Stimulated activated naive B cell treated with anti-CD40 and anti-IgM and Interleukin-4, amounts not matched to agents 10 μg/mL and 1 μg/mL and 100 μg/mL, for 72 hours (primary cell): ENCODE measurements around the gene MFSD11.
"Not testable (repeated sequence)": the region's sequence is repeated elsewhere in the genome, so short reads cannot be mapped to it uniquely, and the experiment has no call there.

Source experiments
- ATAC-seq, 2 donors: fragments of 150-1000 bp; cut with Tn5 transposase; replicated peaks; 2 replicates each; pipeline ENCODE4 v1.10.0; 2021; ENCODE audit warnings: moderate library complexity in 1 of 2
- DNase-seq: peaks from one replicate; pipeline ENCODE4 v3.0.0; 2021
- H3K27ac Mint-ChIP-seq: one replicate; pipeline ENCODE4 v1.8.0; 2022; ENCODE audit warnings: mild to moderate bottlenecking, mixed read lengths
- H3K27me3 Mint-ChIP-seq, 2 donors: one replicate each; pipeline ENCODE4 v1.8.0; 2022; ENCODE audit warnings: mixed read lengths in 2 of 2
- H3K36me3 Mint-ChIP-seq, 2 donors: one replicate each; pipeline ENCODE4 v1.8.0; 2022; ENCODE audit warnings: mixed read lengths in 2 of 2, mild to moderate bottlenecking in 1 of 2
- H3K4me1 Mint-ChIP-seq, 2 donors: one replicate each; pipeline ENCODE4 v1.8.0; 2022; ENCODE audit warnings: mixed read lengths in 2 of 2, mild to moderate bottlenecking in 1 of 2
- H3K4me3 Mint-ChIP-seq, 2 donors: one replicate each; pipeline ENCODE4 v1.8.0; 2022; ENCODE audit warnings: mild to moderate bottlenecking in 2 of 2, mixed read lengths in 2 of 2, moderate library complexity in 1 of 2
- H3K9me3 Mint-ChIP-seq, 2 donors: one replicate each; pipeline ENCODE4 v1.8.0; 2022; ENCODE audit warnings: mixed read lengths in 2 of 2, mild to moderate bottlenecking in 1 of 2

The MFSD11 gene

DNA sequence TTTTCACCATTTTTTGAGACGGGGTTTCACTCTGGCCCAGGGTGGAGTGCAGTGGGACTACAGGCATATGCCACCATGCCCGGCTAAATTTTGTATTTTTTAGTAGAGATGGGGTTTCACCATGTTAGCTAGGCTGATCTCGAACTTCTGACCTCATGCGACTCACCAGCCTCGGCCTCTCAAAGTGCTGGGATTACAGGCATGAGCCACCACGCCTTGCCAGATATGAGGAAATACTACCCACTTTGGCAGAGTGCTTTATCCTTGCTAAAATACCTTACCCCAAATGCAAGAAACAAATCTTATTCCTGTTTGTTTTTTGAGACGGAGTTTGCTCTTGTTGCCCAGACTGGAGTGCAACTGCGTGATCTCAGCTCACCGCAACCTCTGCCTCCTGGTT, 67.4 kb downstream of the MFSD11 start:
- H3K27ac Mint-ChIP-seq, result no peak overlapping the region
- H3K4me1 Mint-ChIP-seq, result no peaks in the 10 kb centered on the region

DNA sequence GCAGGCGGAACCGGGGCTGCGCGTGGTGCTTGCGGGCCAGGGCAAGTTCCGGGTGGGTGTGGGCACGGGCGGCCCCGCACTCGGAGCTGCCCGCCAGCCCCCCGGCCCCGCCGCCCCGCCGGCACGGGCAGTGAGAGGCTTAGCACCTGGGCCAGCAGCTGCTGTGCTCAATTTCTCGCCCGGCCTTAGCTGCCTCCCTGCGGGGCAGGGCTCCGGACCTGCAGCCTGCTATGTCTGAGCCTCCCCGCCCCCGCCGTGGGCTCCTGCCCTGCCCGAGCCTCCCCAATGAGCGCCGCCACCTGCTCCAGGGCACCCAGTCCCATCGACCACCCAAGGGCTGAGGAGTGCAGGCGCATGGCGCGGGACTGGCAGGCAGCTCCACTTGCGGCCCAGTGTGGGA, 68.2 kb downstream of the MFSD11 start:
- H3K4me3 Mint-ChIP-seq, H3K27me3 Mint-ChIP-seq, ATAC-seq: not testable (repeated sequence)

More for the DNA sequence above, 67.4 kb downstream of the MFSD11 start:
- Mint-ChIP-seq H3K4me3 (no peak overlapping the region), H3K9me3 (peaks cover 0 to 4% of the 10 kb centered on the region in 2 donors), H3K36me3 (no peaks in the 10 kb centered on the region), H3K27me3 (no peaks in the 10 kb centered on the region)
- no peak for DNase-seq
- no peak for ATAC-seq

DNA sequence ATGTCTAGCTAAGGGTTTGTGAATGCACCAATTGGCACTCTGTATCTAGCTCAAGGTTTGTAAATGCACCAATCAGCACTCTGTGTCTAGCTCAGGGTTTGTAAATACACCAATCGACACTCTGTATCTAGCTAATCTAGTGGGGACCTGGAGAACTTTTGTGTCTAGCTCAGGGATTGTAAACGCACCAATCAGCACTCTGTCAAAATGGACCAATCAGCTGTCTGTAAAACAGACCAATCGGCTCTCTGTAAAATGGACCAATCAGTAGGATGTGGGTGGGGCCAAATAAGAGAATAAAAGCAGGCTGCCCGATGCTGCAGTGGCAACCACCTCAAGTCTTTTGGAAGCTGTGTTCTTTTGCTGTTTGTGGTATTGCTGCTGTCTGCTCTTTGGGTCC, 68.8 kb downstream of the MFSD11 start:
- DNase-seq, ATAC-seq, H3K36me3 Mint-ChIP-seq, H3K4me1 Mint-ChIP-seq, H3K9me3 Mint-ChIP-seq, H3K27me3 Mint-ChIP-seq, H3K4me3 Mint-ChIP-seq, H3K27ac Mint-ChIP-seq: not testable (repeated sequence)

More for the DNA sequence above, 68.2 kb downstream of the MFSD11 start:
- H3K36me3 Mint-ChIP-seq, H3K27ac Mint-ChIP-seq, DNase-seq, H3K9me3 Mint-ChIP-seq, H3K4me1 Mint-ChIP-seq: not testable (repeated sequence)

DNA sequence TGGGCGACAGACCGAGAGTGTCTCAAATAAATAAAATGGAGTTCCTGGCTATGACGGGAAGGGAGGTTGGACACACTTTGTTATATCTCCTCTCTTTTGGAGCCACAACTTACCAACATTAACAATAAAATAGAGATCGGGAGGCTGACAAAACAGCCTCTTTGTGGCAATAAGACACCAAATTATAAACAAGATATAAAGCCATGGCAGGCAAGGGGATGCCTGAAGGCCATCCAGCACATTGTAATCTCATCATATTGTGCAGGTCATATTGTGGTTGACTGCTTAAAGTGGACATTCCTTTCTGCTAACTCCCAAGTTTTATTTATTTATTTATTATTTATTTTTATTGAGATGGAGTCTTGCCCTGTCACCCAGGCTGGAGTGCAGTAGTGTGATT, 70.4 kb downstream of the MFSD11 start:
- ATAC-seq (no peak), DNase-seq (no peak)
- Mint-ChIP-seq H3K9me3 (peaks cover 0 to 4% of the 10 kb centered on the region in 2 donors), H3K4me1 (no peaks in the 10 kb centered on the region), H3K4me3 (no peak overlapping the region), H3K36me3 (no peaks in the 10 kb centered on the region), H3K27ac (no peak overlapping the region), H3K27me3 (no peaks in the 10 kb centered on the region)

DNA sequence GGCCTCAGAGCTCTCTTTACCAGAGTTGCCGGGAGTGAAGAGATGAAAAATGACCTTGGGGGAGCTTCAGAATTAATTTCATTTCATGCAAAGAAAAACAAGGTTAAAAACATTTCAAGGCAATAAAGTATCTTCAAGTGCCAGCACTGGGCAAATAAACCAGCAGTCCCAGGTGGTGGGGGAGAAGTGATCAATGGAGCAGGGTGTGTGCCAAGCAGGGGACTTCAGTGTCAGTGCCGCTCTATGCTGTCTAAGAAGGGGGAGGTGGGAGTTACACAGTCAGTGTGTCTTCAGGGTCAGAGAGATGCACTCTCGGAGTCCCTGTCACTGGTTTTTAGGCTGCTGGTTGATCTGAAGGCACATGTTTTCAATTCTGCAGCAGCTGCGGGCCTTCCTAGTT, 73.0 kb downstream of the MFSD11 start:
- Mint-ChIP-seq H3K36me3 (no peaks in the 10 kb centered on the region), H3K27me3 (peaks cover 0 to 3% of the 10 kb centered on the region in 2 donors), H3K9me3 (peaks cover 0 to 4% of the 10 kb centered on the region in 2 donors), H3K4me3 (no peak overlapping the region), H3K27ac (no peak overlapping the region), H3K4me1 (no peaks in the 10 kb centered on the region)
- DNase-seq (no peak), ATAC-seq (no peak)

DNA sequence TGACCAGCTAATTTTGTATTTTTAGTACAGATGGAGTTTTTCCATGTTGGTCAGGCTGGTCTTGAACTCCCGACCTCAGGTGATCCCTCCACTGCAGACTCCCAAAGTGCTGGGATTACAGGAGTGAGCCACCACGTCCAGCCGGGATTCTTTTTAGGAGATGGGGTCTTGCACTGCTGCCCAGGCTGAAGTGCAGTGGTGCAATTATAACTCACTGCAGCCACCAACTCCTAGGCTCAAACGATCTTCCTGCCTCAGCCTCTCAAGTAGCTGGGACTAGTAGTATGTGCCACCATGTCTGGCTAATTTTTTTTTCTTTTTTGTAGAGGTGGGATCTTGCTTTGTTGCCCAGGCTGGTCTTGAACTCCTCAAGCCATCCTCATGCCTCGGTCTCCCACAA, 73.9 kb downstream of the MFSD11 start:
- DNase-seq (no peak), ATAC-seq (no peak)
- H3K4me1 Mint-ChIP-seq, result peaks cover 3 to 7% of the 10 kb centered on the region in 2 donors
- no peak overlapping the region for H3K27ac Mint-ChIP-seq
- peaks cover 0 to 3% of the 10 kb centered on the region in 2 donors for H3K27me3 Mint-ChIP-seq
- peaks cover 0 to 1% of the 10 kb centered on the region in 2 donors for H3K9me3 Mint-ChIP-seq
- H3K36me3 Mint-ChIP-seq, result no peaks in the 10 kb centered on the region
- no peak overlapping the region for H3K4me3 Mint-ChIP-seq

DNA sequence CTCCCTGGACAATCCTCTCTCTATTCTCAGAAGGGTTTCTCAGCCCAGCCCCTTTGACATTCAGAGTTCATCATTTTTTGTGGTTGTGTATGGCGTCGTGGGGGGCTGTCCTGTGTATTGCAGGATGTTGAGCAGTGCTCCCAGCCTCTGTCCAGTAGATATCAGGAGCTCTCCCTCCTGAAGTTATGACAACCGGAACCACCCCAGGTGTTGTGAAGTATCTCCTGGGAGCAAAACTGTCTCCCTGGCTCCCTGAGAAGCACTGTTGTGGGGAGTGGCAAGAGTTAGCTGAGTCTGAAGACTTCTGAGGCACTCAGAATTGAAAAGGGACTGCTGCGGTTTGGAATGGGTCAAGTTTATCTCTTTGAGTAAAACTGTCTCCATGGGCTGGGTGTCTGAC, 74.3 kb downstream of the MFSD11 start:
- Mint-ChIP-seq H3K36me3 (no peaks in the 10 kb centered on the region), H3K4me1 (peaks cover 3 to 8% of the 10 kb centered on the region in 2 donors), H3K27me3 (peaks cover 0 to 3% of the 10 kb centered on the region in 2 donors), H3K4me3 (no peak overlapping the region), H3K27ac (no peak overlapping the region), H3K9me3 (no peaks in the 10 kb centered on the region)
- no peak for DNase-seq
- no peak for ATAC-seq

DNA sequence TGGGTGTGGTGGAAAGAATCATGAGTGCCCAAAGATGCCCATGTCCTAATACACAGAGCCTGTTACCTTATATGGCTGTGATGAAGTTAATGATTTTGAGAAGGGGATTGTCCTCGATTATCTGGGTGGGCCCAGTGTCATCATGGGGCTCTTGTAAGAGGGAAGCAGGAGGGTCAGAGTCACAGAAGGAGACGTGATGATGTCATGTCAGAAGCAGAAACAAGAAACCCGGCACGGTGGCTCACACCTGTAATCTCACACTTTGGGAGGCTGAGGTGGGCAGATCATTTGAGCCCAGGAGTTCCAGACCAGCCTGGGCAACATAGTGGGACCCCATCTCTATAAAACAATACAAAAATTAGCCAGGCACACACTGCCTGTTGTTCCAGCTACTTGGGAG, 75.0 kb downstream of the MFSD11 start:
- Mint-ChIP-seq H3K4me1 (peaks cover 3 to 8% of the 10 kb centered on the region in 2 donors), H3K27ac (no peak overlapping the region), H3K36me3 (no peaks in the 10 kb centered on the region), H3K27me3 (peaks cover 0 to 3% of the 10 kb centered on the region in 2 donors), H3K9me3 (no peaks in the 10 kb centered on the region), H3K4me3 (no peak overlapping the region)
- DNase-seq, result no peak
- ATAC-seq, result no peak

DNA sequence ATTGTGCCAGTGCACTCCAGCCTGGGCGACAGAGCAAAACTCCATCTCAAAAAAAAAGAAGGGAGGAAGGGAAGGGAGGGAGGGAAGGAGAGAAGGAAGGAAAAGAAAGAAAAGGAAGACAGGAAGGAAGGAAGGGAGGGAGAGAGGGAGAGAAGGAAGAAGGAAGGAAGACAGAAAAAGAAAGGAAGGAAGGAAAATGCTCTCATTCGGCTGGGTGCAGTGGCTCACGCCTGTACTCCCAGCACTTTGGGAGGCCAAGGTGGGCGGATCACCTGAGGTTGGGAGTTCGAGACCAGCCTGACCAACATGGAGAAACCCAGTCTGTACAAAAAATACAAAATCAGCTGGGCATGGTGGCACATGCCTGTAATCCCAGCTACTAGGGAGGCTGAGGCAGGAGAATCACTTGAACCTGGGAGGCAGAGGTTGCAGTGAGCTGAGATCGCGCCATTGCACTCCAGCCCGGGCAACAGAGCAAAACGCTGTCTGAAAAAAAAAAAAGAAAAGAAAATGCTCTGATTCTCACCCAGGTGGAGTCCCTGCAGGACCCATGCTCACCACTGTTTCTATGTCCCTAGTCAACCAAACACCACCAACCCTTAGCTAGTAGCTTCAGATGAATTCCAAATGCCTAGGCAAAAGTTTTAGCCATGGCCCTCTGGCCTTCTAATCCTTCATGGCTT, 78.1 kb downstream of the MFSD11 start:
- H3K27ac Mint-ChIP-seq, H3K9me3 Mint-ChIP-seq, DNase-seq, H3K36me3 Mint-ChIP-seq, H3K4me3 Mint-ChIP-seq: not testable (repeated sequence)
- ATAC-seq, result peak; percentile 23 to 58
- Mint-ChIP-seq H3K4me1 (peaks cover 15 to 22% of the 10 kb centered on the region in 2 donors), H3K27me3 (peaks cover 5 to 14% of the 10 kb centered on the region in 2 donors)

DNA sequence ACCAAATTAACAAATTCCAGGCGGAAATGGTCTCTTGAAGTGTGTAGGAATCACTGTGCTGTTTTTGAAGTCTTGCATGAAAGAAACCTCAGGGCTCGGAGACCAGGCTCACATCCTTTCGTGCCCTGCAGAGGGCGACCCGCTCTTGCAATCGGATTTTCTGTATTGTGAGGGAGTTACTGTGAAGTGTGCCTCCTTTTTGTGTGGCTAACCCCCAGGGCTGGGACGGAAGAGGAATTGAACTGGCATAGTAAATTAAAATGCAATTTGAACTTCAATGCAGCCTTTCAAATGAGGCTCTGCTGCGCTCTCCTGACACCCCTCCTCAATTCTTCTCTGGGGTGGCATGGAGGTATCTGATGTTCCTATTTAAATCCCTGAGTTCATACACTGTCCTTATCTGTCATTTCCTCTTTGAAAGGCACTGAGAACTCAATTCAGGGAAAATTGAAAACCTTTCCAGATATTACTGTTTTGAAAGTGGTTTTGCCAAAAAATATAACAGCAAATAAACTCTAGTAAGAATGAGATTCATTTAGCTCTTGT, 78.7 kb downstream of the MFSD11 start:
- Mint-ChIP-seq H3K4me1 (peaks cover 15 to 22% of the 10 kb centered on the region in 2 donors), H3K4me3 (no peak overlapping the region), H3K36me3 (no peaks in the 10 kb centered on the region), H3K9me3 (no peaks in the 10 kb centered on the region), H3K27ac (no peak overlapping the region), H3K27me3 (peaks cover 5 to 14% of the 10 kb centered on the region in 2 donors)
- DNase-seq (peak; percentile 24), ATAC-seq (peak; percentile 68 to 77)

DNA sequence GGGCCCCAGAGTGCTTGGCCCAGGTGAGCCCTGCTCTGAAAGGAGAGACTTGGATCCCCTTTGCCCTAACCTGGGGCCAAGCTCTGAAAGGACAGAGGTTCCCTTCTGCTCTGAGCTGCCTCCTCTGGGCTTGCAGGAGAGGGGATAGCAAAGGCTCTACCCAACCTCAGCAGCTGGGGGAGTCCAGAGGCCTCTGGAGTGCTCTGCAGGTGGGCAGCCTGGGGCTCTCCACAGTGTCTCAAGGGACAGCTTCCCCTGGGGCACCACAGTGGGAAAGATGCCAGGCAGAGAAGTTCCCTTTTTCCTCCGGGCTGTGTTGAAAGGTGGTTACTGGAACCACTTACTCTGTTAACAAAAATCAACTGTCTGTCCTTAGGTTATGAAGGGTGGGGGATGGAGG, 82.1 kb downstream of the MFSD11 start:
- ATAC-seq (peak; percentile 86 to 93), DNase-seq (peak; percentile 69)
- Mint-ChIP-seq H3K27me3 (peaks cover 11 to 18% of the 10 kb centered on the region in 2 donors), H3K36me3 (no peaks in the 10 kb centered on the region), H3K4me3 (peak overlapping the region in 1 of 2 donors; percentile 15), H3K27ac (peak overlapping the region; percentile 14), H3K4me1 (peaks cover 15 to 30% of the 10 kb centered on the region in 2 donors), H3K9me3 (no peaks in the 10 kb centered on the region)

DNA sequence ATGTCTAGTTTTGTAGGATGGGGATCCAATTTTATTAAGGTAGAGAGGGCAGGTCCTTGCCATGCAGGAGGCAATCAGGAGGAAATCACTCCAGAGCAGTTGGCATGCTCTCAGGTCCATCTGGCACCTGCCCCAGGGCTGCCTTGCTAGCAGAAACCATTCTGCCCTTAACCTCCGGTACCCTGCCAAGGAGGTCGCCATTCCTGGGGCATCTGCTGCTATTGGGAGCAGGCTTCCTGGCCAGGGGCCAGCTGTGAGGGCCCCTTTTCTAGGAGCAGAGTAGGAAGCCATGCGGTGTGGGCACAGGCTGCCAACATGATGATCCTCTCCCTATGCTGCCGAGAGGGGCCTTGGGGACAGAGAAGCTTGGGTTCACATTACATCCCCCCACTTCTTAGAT, 82.6 kb downstream of the MFSD11 start:
- H3K27me3 Mint-ChIP-seq, result peaks cover 12 to 18% of the 10 kb centered on the region in 2 donors
- H3K9me3 Mint-ChIP-seq, result no peaks in the 10 kb centered on the region
- H3K36me3 Mint-ChIP-seq, result no peaks in the 10 kb centered on the region

DNA sequence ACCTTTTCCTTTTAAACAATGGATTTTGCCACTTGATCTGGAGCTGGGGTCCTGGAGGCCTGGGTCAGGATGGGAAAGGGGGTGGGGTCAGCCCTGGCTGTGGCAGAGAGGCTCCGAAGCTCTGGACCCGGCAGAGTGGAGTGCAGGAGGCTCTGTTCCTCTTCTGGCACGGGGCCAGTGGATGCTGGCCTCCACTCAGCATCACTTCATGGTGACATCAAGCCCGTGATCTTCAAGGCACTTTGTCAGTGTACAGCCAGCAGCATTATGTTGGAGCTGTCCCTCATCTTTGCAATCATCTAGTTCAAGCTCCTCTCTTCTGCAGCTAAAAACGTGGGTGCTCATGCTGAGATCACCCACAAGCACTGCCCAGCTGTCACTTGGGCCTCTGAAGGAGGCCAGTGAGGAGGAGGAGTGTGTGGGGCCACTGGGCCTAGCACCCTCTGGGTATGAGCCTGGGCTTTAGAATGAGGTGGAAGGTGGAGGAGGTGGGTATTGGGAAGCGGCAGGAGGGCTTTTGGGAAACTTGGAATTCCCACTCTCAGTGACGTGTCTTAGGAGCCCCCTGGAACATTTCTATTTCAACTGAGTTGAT, 84.4 kb downstream of the MFSD11 start:
- H3K4me3 Mint-ChIP-seq, result no peak overlapping the region
- no peak for DNase-seq
- H3K4me1 Mint-ChIP-seq, result peaks cover 18 to 30% of the 10 kb centered on the region in 2 donors
- no peak overlapping the region for H3K27ac Mint-ChIP-seq
- H3K9me3 Mint-ChIP-seq, result no peaks in the 10 kb centered on the region
- H3K27me3 Mint-ChIP-seq, result peaks cover 28 to 29% of the 10 kb centered on the region in 2 donors
- peaks cover 0 to 2% of the 10 kb centered on the region in 2 donors for H3K36me3 Mint-ChIP-seq
- ATAC-seq, result no peak

More for the DNA sequence above, 82.6 kb downstream of the MFSD11 start:
- H3K4me3 Mint-ChIP-seq, result no peak overlapping the region
- peaks cover 15 to 30% of the 10 kb centered on the region in 2 donors for H3K4me1 Mint-ChIP-seq
- no peak for ATAC-seq
- no peak overlapping the region for H3K27ac Mint-ChIP-seq
- no peak for DNase-seq

DNA sequence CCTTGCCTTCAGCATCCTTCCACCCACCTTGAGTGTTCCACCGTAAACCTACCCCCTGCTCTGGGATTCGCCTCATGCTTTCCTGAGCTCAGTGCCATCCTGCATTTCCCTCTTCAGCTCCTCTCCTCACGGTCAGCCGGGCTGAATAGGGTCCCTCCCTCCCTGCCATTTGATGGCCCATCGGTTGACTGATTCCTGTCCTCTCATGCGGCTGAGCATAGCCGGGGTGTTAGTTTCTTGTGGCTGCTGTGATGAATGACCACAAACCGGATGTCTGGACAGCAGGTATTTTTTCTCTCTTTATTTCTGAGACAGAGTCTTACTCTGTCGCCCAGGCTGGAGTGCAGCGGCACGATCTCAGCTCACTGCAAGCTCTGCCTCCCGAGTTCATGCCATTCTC, 86.2 kb downstream of the MFSD11 start:
- Mint-ChIP-seq H3K36me3 (peaks cover 0 to 2% of the 10 kb centered on the region in 2 donors), H3K27ac (no peak overlapping the region), H3K4me3 (no peak overlapping the region), H3K4me1 (peaks cover 18 to 30% of the 10 kb centered on the region in 2 donors), H3K27me3 (peaks cover 33 to 41% of the 10 kb centered on the region in 2 donors), H3K9me3 (no peaks in the 10 kb centered on the region)
- DNase-seq, result no peak
- peak in 1 of 2 donors; percentile 29 for ATAC-seq
